Naive thymus-derived CD4-positive, alpha-beta T cell (primary cell): ENCODE results near the gene PDZD2. TPM values are rescaled to one million over a fixed set of nuclear protein-coding genes. Genes with fewer than 3 reads are reported as not detected.
"Not testable (repeated sequence)": the region's sequence is repeated elsewhere in the genome, so short reads cannot be mapped to it uniquely, and the experiment has no call there.

Source experiments
- ATAC-seq: fragments of 150-1000 bp; cut with Tn5 transposase; 2 replicates; pipeline ENCODE4 v1.10.0; 2021; ENCODE audit warnings: mild to moderate bottlenecking, moderate library complexity
- CTCF ChIA-PET: fragments of 350-600 bp; sonication (Branson Sonifier 250); formaldehyde crosslinking; loops from one replicate; lab custom pipeline; 2021; ENCODE audit warnings: antibody characterized with exemption; lab: Charles Lee
- POLR2A ChIA-PET: fragments of 350-600 bp; sonication (Branson Sonifier 250); formaldehyde crosslinking; loops from one replicate; lab custom pipeline; 2021; ENCODE audit warnings: antibody characterized with exemption, inconsistent platforms; lab: Charles Lee
- DNase-seq, 9 donors: peaks; one replicate each; pipeline versions ENCODE4 v3.0.0 to v3.0.0-alpha.2; 2020 to 2022; ENCODE audit warnings: mixed read lengths in 1 of 9
- H3K27ac ChIP-seq: one replicate; pipeline ENCODE4 v1.7.0; 2013; ENCODE audit warnings: mild to moderate bottlenecking, low read depth, low read length, moderate library complexity
- H3K27me3 ChIP-seq, 2 donors: one replicate each; pipeline ENCODE4 v1.7.0; 2013; ENCODE audit warnings: low read length in 2 of 2, mild to moderate bottlenecking in 2 of 2, moderate library complexity in 2 of 2; ENCODE audit not compliant: control insufficient read depth in 2 of 2, insufficient read depth in 2 of 2
- H3K36me3 ChIP-seq, 3 experiments: 1 replicate in 2 of 3; 2 replicates in 1 of 3; pipeline ENCODE4 v1.7.0; 2013; ENCODE audit warnings: low read length in 3 of 3, mild to moderate bottlenecking in 3 of 3, moderate library complexity in 1 of 3; ENCODE audit not compliant: insufficient read depth in 3 of 3, control insufficient read depth in 2 of 3
- H3K4me1 ChIP-seq, 2 donors: one replicate each; pipeline ENCODE4 v1.7.0; 2013; ENCODE audit warnings: low read length in 2 of 2, mild to moderate bottlenecking in 2 of 2, moderate library complexity in 1 of 2; ENCODE audit not compliant: control insufficient read depth in 2 of 2, insufficient read depth in 2 of 2
- H3K4me3 ChIP-seq: 2 replicates; pipeline ENCODE4 v1.7.0; 2013; ENCODE audit warnings: mild to moderate bottlenecking, low read length
- H3K9me3 ChIP-seq, 3 experiments: 1 replicate in 2 of 3; 2 replicates in 1 of 3; pipeline ENCODE4 v1.7.0; 2013; ENCODE audit warnings: low read length in 3 of 3; ENCODE audit not compliant: control insufficient read depth in 2 of 3
- H3K27ac Mint-ChIP-seq, 9 donors: one replicate each; pipeline ENCODE4 v1.8.0; 2020 to 2022; ENCODE audit warnings: mixed read lengths in 9 of 9, mild to moderate bottlenecking in 8 of 9, moderate library complexity in 5 of 9, inconsistent platforms in 2 of 9
- H3K27me3 Mint-ChIP-seq, 5 donors: one replicate each; pipeline ENCODE4 v1.8.0; 2021 to 2022; ENCODE audit warnings: mixed read lengths in 5 of 5, mild to moderate bottlenecking in 1 of 5
- H3K36me3 Mint-ChIP-seq, 5 donors: one replicate each; pipeline ENCODE4 v1.8.0; 2020 to 2022; ENCODE audit warnings: mixed read lengths in 5 of 5, mild to moderate bottlenecking in 3 of 5, inconsistent platforms in 1 of 5
- H3K4me1 Mint-ChIP-seq, 7 donors: one replicate each; pipeline ENCODE4 v1.8.0; 2020 to 2022; ENCODE audit warnings: mixed read lengths in 7 of 7, mild to moderate bottlenecking in 3 of 7, inconsistent platforms in 1 of 7
- H3K4me3 Mint-ChIP-seq, 10 donors: one replicate each; pipeline ENCODE4 v1.8.0; 2020 to 2022; ENCODE audit warnings: mild to moderate bottlenecking in 10 of 10, mixed read lengths in 10 of 10, moderate library complexity in 6 of 10, inconsistent platforms in 2 of 10
- H3K9me3 Mint-ChIP-seq, 11 donors: one replicate each; pipeline ENCODE4 v1.8.0; 2020 to 2022; ENCODE audit warnings: mixed read lengths in 11 of 11, mild to moderate bottlenecking in 4 of 11, inconsistent platforms in 1 of 11, moderate library complexity in 1 of 11
- intact Hi-C, 2 donors: fragments of 100-400 bp; cut with micrococcal nuclease; formaldehyde crosslinking; loops; one replicate each; pipeline ENCODE4 v1.15.1; 2023
- polyA plus RNA-seq, 2 donors: library from polyadenylated mRNA; unstranded; fragments of 300-500 nt; fragmentation: Illumina TruSeq; gene quantifications; one replicate each; pipeline ENCODE4 v1.2.3, GENCODE V29; 2021
- total RNA-seq, 6 experiments: library from RNA in 5 of 6; stranded (reverse) in 5 of 6; gene quantifications; 1 replicate in 5 of 6; 2 replicates in 1 of 6; pipeline ENCODE4 v1.2.3 and lab custom pipeline; 2021 to 2026

The PDZD2 gene
- total and polyA plus RNA-seq, 7 experiments from 2014 or later: 1.1 to 2.7 (median 1.3) TPM; not detected in 1

GRCh38 chr5:32002755-32003154, 363.8 kb downstream of the PDZD2 start:
- H3K27ac Mint-ChIP-seq: peak overlapping the region in 1 of 9 donors; percentile 32

GRCh38 chr5:32003981-32004380, 365.1 kb downstream of the PDZD2 start:
- no peak overlapping the region for H3K4me3 ChIP-seq
- DNase-seq (no peak), ATAC-seq (no peak)
- POLR2A ChIA-PET: no interaction called here
- no peaks in the 10 kb centered on the region for H3K4me1 Mint-ChIP-seq
- H3K27me3 Mint-ChIP-seq: no peaks in the 10 kb centered on the region
- no peaks in the 10 kb centered on the region for H3K4me1 ChIP-seq
- no peaks in the 10 kb centered on the region for H3K27me3 ChIP-seq
- H3K27ac ChIP-seq: no peak overlapping the region
- no peaks in the 10 kb centered on the region for H3K36me3 ChIP-seq
- CTCF ChIA-PET: no interaction called here
- no peak overlapping the region for H3K4me3 Mint-ChIP-seq
- no peaks in the 10 kb centered on the region for H3K9me3 ChIP-seq
- H3K27ac Mint-ChIP-seq: no peak overlapping the region
- H3K36me3 Mint-ChIP-seq: peaks cover 0 to 7% (median 5%) of the 10 kb centered on the region in 5 donors
- intact Hi-C loops: no loop called here
- peaks cover 0 to 4% (median 0%) of the 10 kb centered on the region in 11 donors for H3K9me3 Mint-ChIP-seq

More at GRCh38 chr5:32002755-32003154, 363.8 kb downstream of the PDZD2 start:
- no peak overlapping the region for H3K4me3 Mint-ChIP-seq
- H3K36me3 Mint-ChIP-seq: peaks cover 0 to 14% (median 11%) of the 10 kb centered on the region in 5 donors
- CTCF ChIA-PET: no interaction called here
- H3K4me1 Mint-ChIP-seq: no peaks in the 10 kb centered on the region
- no peaks in the 10 kb centered on the region for H3K27me3 Mint-ChIP-seq
- Histone ChIP-seq H3K27me3 (no peaks in the 10 kb centered on the region), H3K27ac (no peak overlapping the region), H3K36me3 (no peaks in the 10 kb centered on the region), H3K9me3 (no peaks in the 10 kb centered on the region), H3K4me1 (no peaks in the 10 kb centered on the region), H3K4me3 (no peak overlapping the region)
- no peak for DNase-seq
- POLR2A ChIA-PET: no interaction called here
- no peak for ATAC-seq
- intact Hi-C loops: no loop called here
- peaks cover 0 to 4% (median 0%) of the 10 kb centered on the region in 11 donors for H3K9me3 Mint-ChIP-seq

GRCh38 chr5:32004404-32004803, 365.5 kb downstream of the PDZD2 start:
- no peaks in the 10 kb centered on the region for H3K27me3 ChIP-seq
- intact Hi-C loops: no loop called here
- Mint-ChIP-seq H3K27me3 (no peaks in the 10 kb centered on the region), H3K4me1 (no peaks in the 10 kb centered on the region), H3K27ac (no peak overlapping the region), H3K9me3 (peaks cover 0 to 4% (median 0%) of the 10 kb centered on the region in 11 donors), H3K36me3 (peaks cover 0 to 7% (median 4%) of the 10 kb centered on the region in 5 donors), H3K4me3 (no peak overlapping the region)
- no peaks in the 10 kb centered on the region for H3K4me1 ChIP-seq
- H3K27ac ChIP-seq: no peak overlapping the region
- ATAC-seq: no peak
- H3K4me3 ChIP-seq: no peak overlapping the region
- ChIA-PET POLR2A (no interaction called here), CTCF (no interaction called here)
- no peak for DNase-seq
- no peaks in the 10 kb centered on the region for H3K9me3 ChIP-seq
- no peaks in the 10 kb centered on the region for H3K36me3 ChIP-seq

GRCh38 chr5:32008746-32009145, 369.8 kb downstream of the PDZD2 start:
- H3K4me1 ChIP-seq: no peaks in the 10 kb centered on the region
- POLR2A ChIA-PET: no interaction called here
- Mint-ChIP-seq H3K9me3 (no peaks in the 10 kb centered on the region), H3K27ac (peak overlapping the region in 1 of 9 donors; percentile 28), H3K36me3 (no peaks in the 10 kb centered on the region), H3K4me1 (peaks cover 0 to 1% (median 0%) of the 10 kb centered on the region in 7 donors), H3K4me3 (peak overlapping the region in 1 of 10 donors; percentile 12), H3K27me3 (peaks cover 0 to 5% (median 0%) of the 10 kb centered on the region in 5 donors)
- no peak overlapping the region for H3K4me3 ChIP-seq
- CTCF ChIA-PET: interaction anchor here (0.6 kb wide), 1 partner anchor 1676 kb away, joined by 3 read pairs; no protein-coding TSS in a partner anchor
- intact Hi-C loops: no loop called here
- H3K27me3 ChIP-seq: no peaks in the 10 kb centered on the region
- no peak overlapping the region for H3K27ac ChIP-seq
- H3K9me3 ChIP-seq: no peaks in the 10 kb centered on the region
- ATAC-seq (no peak), DNase-seq (no peak)
- no peaks in the 10 kb centered on the region for H3K36me3 ChIP-seq

- no peak overlapping the region for H3K4me3 Mint-ChIP-seq
- intact Hi-C loops: no loop called here
- peaks cover 0 to 8% (median 0%) of the 10 kb centered on the region in 5 donors for H3K36me3 Mint-ChIP-seq
- no peak overlapping the region for H3K27ac Mint-ChIP-seq
- no peak overlapping the region for H3K27ac ChIP-seq
- H3K27me3 Mint-ChIP-seq: peaks cover 0 to 5% (median 0%) of the 10 kb centered on the region in 5 donors
- H3K4me1 ChIP-seq: no peaks in the 10 kb centered on the region
- H3K9me3 ChIP-seq: no peaks in the 10 kb centered on the region
- H3K36me3 ChIP-seq: no peaks in the 10 kb centered on the region
- no peak overlapping the region for H3K4me3 ChIP-seq
- no peak for DNase-seq
- H3K27me3 ChIP-seq: no peaks in the 10 kb centered on the region
- ATAC-seq: no peak
- ChIA-PET CTCF (no interaction called here), POLR2A (no interaction called here)
- no peaks in the 10 kb centered on the region for H3K9me3 Mint-ChIP-seq
- H3K4me1 Mint-ChIP-seq: peaks cover 6 to 18% (median 13%) of the 10 kb centered on the region in 7 donors
These were observed 374.7 kb downstream of the PDZD2 start for GRCh38 chr5:32013658-32014057.

GRCh38 chr5:32014096-32014745, 375.3 kb downstream of the PDZD2 start:
- Mint-ChIP-seq H3K4me3 (no peak overlapping the region), H3K4me1 (peaks cover 6 to 22% (median 16%) of the 10 kb centered on the region in 7 donors), H3K9me3 (no peaks in the 10 kb centered on the region), H3K27me3 (peaks cover 0 to 5% (median 0%) of the 10 kb centered on the region in 5 donors), H3K36me3 (peaks cover 0 to 8% (median 0%) of the 10 kb centered on the region in 5 donors), H3K27ac (no peak overlapping the region)
- no peaks in the 10 kb centered on the region for H3K36me3 ChIP-seq
- no peak overlapping the region for H3K27ac ChIP-seq
- DNase-seq: no peak
- H3K4me1 ChIP-seq: no peaks in the 10 kb centered on the region
- ChIA-PET CTCF (no interaction called here), POLR2A (no interaction called here)
- no peaks in the 10 kb centered on the region for H3K27me3 ChIP-seq
- no peaks in the 10 kb centered on the region for H3K9me3 ChIP-seq
- intact Hi-C loops: no loop called here
- ATAC-seq: no peak
- no peak overlapping the region for H3K4me3 ChIP-seq

GRCh38 chr5:32015262-32015661, 376.3 kb downstream of the PDZD2 start:
- H3K4me1 Mint-ChIP-seq: peaks cover 8 to 32% (median 20%) of the 10 kb centered on the region in 7 donors
- not testable (repeated sequence) for DNase-seq

More at GRCh38 chr5:32015262-32015661, 376.3 kb downstream of the PDZD2 start:
- H3K27me3 Mint-ChIP-seq, H3K27ac Mint-ChIP-seq, H3K36me3 ChIP-seq, H3K4me1 ChIP-seq, H3K36me3 Mint-ChIP-seq, H3K4me3 Mint-ChIP-seq, H3K27me3 ChIP-seq, POLR2A ChIA-PET, intact Hi-C loops, H3K4me3 ChIP-seq, CTCF ChIA-PET, H3K9me3 Mint-ChIP-seq, ATAC-seq, H3K9me3 ChIP-seq, H3K27ac ChIP-seq: not testable (repeated sequence)
